GM12878 (cell line): ENCODE results near the gene SOX6. TPM values are rescaled to one million over a fixed set of nuclear protein-coding genes. Genes with fewer than 3 reads are reported as not detected.
A peak's percentile ranks its signal among the peaks of the same experiment; 100 is the strongest.

Experiments
- ATAC-seq: fragments of 200-7000 bp; cut with Tn5 transposase; 3 replicates; pipeline ENCODE4 v1.9.1; 2020; ENCODE audit warnings: mild to moderate bottlenecking, moderate library complexity
- Bru-seq: library from RNA; stranded (reverse); fragments of 400-500 nt; gene quantifications from one replicate; lab custom pipeline; 2021; lab: Mats Ljungman, UMichigan
- BruChase-seq, 2 experiments: library from RNA; stranded (reverse); fragments of 400-500 nt; gene quantifications; one replicate each; lab custom pipeline; 2021; lab: Mats Ljungman, UMichigan
- BruUV-seq: library from RNA; stranded (reverse); fragments of 400-500 nt; replicated peaks from 2 replicates; lab custom pipeline; 2021; lab: Mats Ljungman, UMichigan
- CTCF ChIA-PET: fragments of 300-600 bp; sonication (Branson Sonifier 250); formaldehyde crosslinking; extraction: SDS; loops from one replicate; lab custom pipeline; 2021; ENCODE audit warnings: inconsistent platforms; lab: Yijun Ruan, JAX
- POLR2A ChIA-PET: fragments of 350-600 bp; formaldehyde crosslinking; extraction: SDS; loops from one replicate; lab custom pipeline; 2021; ENCODE audit warnings: inconsistent platforms; lab: Charles Lee
- RAD21 ChIA-PET: fragments of 300-600 bp; sonication (Branson Sonifier 250); formaldehyde crosslinking; loops from one replicate; lab custom pipeline; 2023; ENCODE audit warnings: antibody characterized with exemption; ENCODE audit not compliant: unreplicated experiment; lab: Charles Lee
- SMC1A ChIA-PET: fragments of 300-600 bp; sonication (Branson Sonifier 250); formaldehyde crosslinking; loops from one replicate; lab custom pipeline; 2023; ENCODE audit not compliant: unreplicated experiment, uncharacterized antibody; lab: Charles Lee
- DNase-seq: peaks from one replicate; pipeline ENCODE4 v3.0.0-alpha.2; 2011; ENCODE audit warnings: low read depth, low spot score
- FAIRE-seq: peaks from 3 replicates; lab custom pipeline; 2011; peaks lifted over from hg19 to GRCh38; lab: Jason Lieb, UNC
- H2AFZ ChIP-seq: 2 replicates; pipeline ENCODE4 v1.6.0; 2011; ENCODE audit warnings: low read depth, low read length, control low read depth; ENCODE audit not compliant: control insufficient read depth
- H3K27ac ChIP-seq: 2 replicates; pipeline ENCODE4 v1.5.1; 2011; ENCODE audit warnings: control low read depth; ENCODE audit not compliant: control insufficient read depth, insufficient read depth
- H3K27me3 ChIP-seq, 2 experiments: replicated peaks in 1 of 2; 2 replicates each; pipeline versions ENCODE4 v1.6.0 to v1.6.1; 2011; ENCODE audit warnings: low read length in 1 of 2; ENCODE audit not compliant: control insufficient read depth in 2 of 2, insufficient read depth in 2 of 2
- H3K36me3 ChIP-seq, 2 experiments: 2 replicates each; pipeline ENCODE4 v1.5.1; 2011; ENCODE audit warnings: low read length in 1 of 2; ENCODE audit not compliant: control insufficient read depth in 2 of 2, insufficient read depth in 2 of 2
- H3K4me1 ChIP-seq: 2 replicates; pipeline ENCODE4 v1.6.1; 2011; ENCODE audit warnings: mild to moderate bottlenecking, low read length, moderate library complexity, mixed read lengths; ENCODE audit not compliant: control insufficient read depth, insufficient read depth
- H3K4me2 ChIP-seq: 2 replicates; pipeline ENCODE4 v1.6.0; 2011; ENCODE audit warnings: control low read depth; ENCODE audit not compliant: control insufficient read depth, insufficient read depth
- H3K4me3 ChIP-seq: fragments of 200-600 bp; sonication (generic); 2 replicates; pipeline ENCODE4 v1.5.1; 2016
- H3K79me2 ChIP-seq: 2 replicates; pipeline ENCODE4 v1.6.0; 2011; ENCODE audit warnings: low read length; ENCODE audit not compliant: control insufficient read depth, insufficient read depth
- H3K9ac ChIP-seq: 2 replicates; pipeline ENCODE4 v1.8.0; 2011; ENCODE audit warnings: low read length, control low read depth, mixed read lengths; ENCODE audit not compliant: control insufficient read depth, insufficient read depth
- H3K9me3 ChIP-seq: replicated peaks from 3 replicates; pipeline ENCODE4 v1.5.1; 2011; ENCODE audit warnings: mild to moderate bottlenecking, low read length; ENCODE audit not compliant: control insufficient read depth, insufficient read depth
- H4K20me1 ChIP-seq: 2 replicates; pipeline ENCODE4 v1.6.0; 2011; ENCODE audit not compliant: control insufficient read depth, insufficient read depth
- EP300 ChIP-seq, 2 experiments: fragments of 150-350 bp in 1 of 2; IDR thresholded peaks; 2 replicates each; pipeline ENCODE4 v1.6.1; 2011 to 2012; ENCODE audit warnings: low read depth in 2 of 2, low read length in 2 of 2, borderline replicate concordance in 1 of 2, improper control_type of control experiment in 1 of 2, inconsistent platforms in 1 of 2; ENCODE audit not compliant: control insufficient read depth in 1 of 2
- MLLT1 ChIP-seq: fragments of 450-650 bp; IDR thresholded peaks from 2 replicates; pipeline ENCODE4 v1.6.1; 2016; ENCODE audit warnings: mild to moderate bottlenecking
- SMAD1 ChIP-seq: fragments of 450-650 bp; IDR thresholded peaks from 2 replicates; pipeline ENCODE4 v1.6.1; 2018; ENCODE audit warnings: mild to moderate bottlenecking, low read depth; ENCODE audit not compliant: partially characterized antibody
- WGBS: methylation state at CpG from one replicate; pipeline ENCODE4 v1.1.6; 2016; ENCODE audit warnings: low lambda C conversion rate; ENCODE audit not compliant: insufficient replicate concordance, insufficient coverage; ENCODE audit errors: missing lambda C conversion rate; 5-methylcytosine and 5-hydroxymethylcytosine counted together
- in situ Hi-C: fragments of 300-500 bp; cut with MboI; formaldehyde crosslinking; loops from 9 replicates; pipeline ENCODE4 v1.14.3; 2018; ENCODE audit warnings: mixed read lengths
- intact Hi-C: fragments of 100-400 bp; cut with micrococcal nuclease; formaldehyde crosslinking; loops from one replicate; pipeline ENCODE4 v1.14.2; 2022; ENCODE audit not compliant: unreplicated experiment
- long read RNA-seq, 2 experiments: library from polyadenylated mRNA; unstranded; transcript quantifications; one replicate each; pipeline ENCODE4 v2.0.0, GENCODE V29; 2019 to 2020
- polyA minus RNA-seq, 3 experiments: library from RNA; depleted of rRNA, polyadenylated mRNA; stranded (reverse); fragments of >200 nt; gene quantifications; 2 replicates each; pipeline ENCODE4 v1.2.3, GENCODE V29; 2011
- polyA plus RNA-seq, 11 experiments: library from polyadenylated mRNA; depleted of rRNA in 4 of 11; unstranded in 6 of 11; stranded (reverse) in 5 of 11; fragments of >200 nt; fragmentation: Nextera tagmentation in 4 of 11; fragmentation: Illumina TruSeq in 1 of 11; extraction: Ambion mirVana in 4 of 11; extraction: Trizol in 1 of 11; gene quantifications; 1 replicate in 1 of 11; 2 replicates in 10 of 11; pipeline versions ENCODE4 v1.2.1 to v1.2.3, GENCODE V29; 2011 to 2016; ENCODE audit warnings: inconsistent platforms in 2 of 11, missing spikeins in 2 of 11, low read depth in 1 of 11
- total RNA-seq, 4 experiments: library from RNA; depleted of rRNA in 3 of 4; stranded (reverse); fragments of >200 nt in 3 of 4; fragmentation: Illumina TruSeq in 1 of 4; extraction: Trizol in 1 of 4; gene quantifications; 2 replicates each; pipeline versions ENCODE4 v1.2.1 to v1.2.3, GENCODE V29; 2013 to 2021

The SOX6 gene
- 0.39 and 1.1 TPM in 2 replicates for total RNA-seq (2013; cell fraction: nucleolus; rRNA removed)
- total RNA-seq (2014; rRNA removed) (0.16 TPM in 1 of 2 replicates, not detected in the other), total RNA-seq (2014; rRNA removed; fragmentation: Illumina TruSeq; extraction: Trizol) (0.09 and 0.18 TPM in 2 replicates), total RNA-seq (2021) (0.03 and 0.16 TPM in 2 replicates), polyA plus RNA-seq (2011; rRNA removed) (0.26 and 0.29 TPM in 2 replicates), polyA plus RNA-seq (2014; fragmentation: Illumina TruSeq; extraction: Trizol) (0.13 TPM in 1 of 2 replicates, not detected in the other), polyA plus RNA-seq (2014; fragmentation: Nextera tagmentation; extraction: Ambion mirVana) (not detected), polyA plus RNA-seq (2014; rRNA removed) (0.38 TPM in 1 of 2 replicates, not detected in the other), polyA plus RNA-seq (2016; fragmentation: Nextera tagmentation; extraction: Ambion mirVana) (under 1 TPM; 0.32 to 0.71 TPM), polyA minus RNA-seq (2011; rRNA and poly(A)+ RNA removed) (0.10 and 0.59 TPM in 2 replicates), Bru-seq, nascent RNA (percentile 12 among the genes with signal in this experiment), BruChase-seq, experiment 1, labeled RNA remaining after a 6-hour chase (percentile 6 among the genes with signal in this experiment), BruChase-seq, experiment 2, labeled RNA remaining after a 2-hour chase (percentile 8 among the genes with signal in this experiment)
- not detected for polyA plus RNA-seq (2011; ENCODE audit: low read depth)
- polyA plus RNA-seq (2011; cell fraction: cytosol; rRNA removed), result 0.04 and 0.13 TPM in 2 replicates
- polyA plus RNA-seq (2011; cell fraction: nucleus; rRNA removed), result 0.09 and 0.19 TPM in 2 replicates
- 0.14 and 0.37 TPM in 2 replicates for polyA plus RNA-seq (2012)
- not detected in 2 replicates for polyA minus RNA-seq (2011; cell fraction: cytosol; rRNA and poly(A)+ RNA removed)
- polyA minus RNA-seq (2011; cell fraction: nucleus; rRNA and poly(A)+ RNA removed), result 0.12 and 0.77 TPM in 2 replicates
- long read RNA-seq, experiment 1, result 0 reads
- long read RNA-seq, experiment 2, partial matches to known transcripts, result 0 of 4 reads
- long read RNA-seq, experiment 2, other reads (novel, unspliced or antisense), result 4 of 4 reads

- Histone ChIP-seq H3K27ac (no peak within 1 kb of the TSS), H3K9me3 (no peaks in the 10 kb centered on the region), H2AFZ (no peak within 1 kb of the TSS), H3K4me1 (no peaks in the 10 kb centered on the region), H3K9ac (no peak within 1 kb of the TSS), H3K4me3 (no peak within 1 kb of the TSS), H3K4me2 (no peak within 1 kb of the TSS), H4K20me1 (no peaks in the 10 kb centered on the region), H3K27me3 (no peaks in the 10 kb centered on the region; a peak in 2 of 4 replicates), H3K36me3 (no peaks in the 10 kb centered on the region), H3K79me2 (no peaks in the 10 kb centered on the region)
- ChIA-PET RAD21 (no interaction called here), CTCF (interaction anchor here (0.6 to 0.7 kb wide), 2 partner anchors 315 to 358 kb away, joined by 3 read pairs; no protein-coding TSS in a partner anchor), SMC1A (interaction anchor here (0.6 kb wide), 1 partner anchor 10 kb away, joined by 3 read pairs; no protein-coding TSS in a partner anchor), POLR2A (no interaction called here)
- DNase-seq (no peak), FAIRE-seq (no peak), ATAC-seq (no peak)
- in situ Hi-C loops (no loop called here), intact Hi-C loops (no loop called here)
- TF ChIP-seq MLLT1 (no peak), SMAD1 (no peak), EP300 (IDR thresholded peaks at IDR 0.05; ENCODE audit: borderline replicate concordance in 1 of 2, control insufficient read depth in 1 of 2, low read depth in 2 of 2, low read length in 2 of 2) (no peak)
- no TSS peak for BruUV-seq
- 3% methylated on average over 3 of the region's 3 CpGs for WGBS
These were observed at the start of gene SOX6 for GRCh38 chr11:16356057-16356760. Gene SOX6, minus strand, starts transcription at chr11:16356546. Its CDS starts 15,298 bp downstream, at chr11:16341248.
